HG02938 (cell line): ENCODE results near the gene QPCTL.
A peak's percentile ranks its signal among the peaks of the same experiment; 100 is the strongest.
"Not testable (repeated sequence)": the region's sequence is repeated elsewhere in the genome, so short reads cannot be mapped to it uniquely, and the experiment has no call there.

Source experiments
- ATAC-seq: cut with Tn5 transposase; IDR thresholded peaks from one replicate; pipeline ENCODE4 v1.9.1; 2021; ENCODE audit warnings: mild to moderate bottlenecking, moderate library complexity; ENCODE audit not compliant: unreplicated experiment

The QPCTL gene

GRCh38 chr19:45716359-45717130 lies 24.1 kb downstream of the QPCTL start:
- no peak for ATAC-seq

- ATAC-seq, result peak; percentile 86
Observed at GRCh38 chr19:45717131-45717982, 24.9 kb downstream of the QPCTL start.

- ATAC-seq, result no peak
Observed at GRCh38 chr19:45717983-45718650, 25.7 kb downstream of the QPCTL start.

- not testable (repeated sequence) for ATAC-seq
Observed at GRCh38 chr19:45720065-45720464, 27.6 kb downstream of the QPCTL start.

GRCh38 chr19:45728683-45729082 lies 36.2 kb downstream of the QPCTL start:
- ATAC-seq, result not testable (repeated sequence)

- no peak for ATAC-seq
Observed at GRCh38 chr19:45729800-45730290, 37.4 kb downstream of the QPCTL start.

- ATAC-seq, result peak; percentile 83
Observed at GRCh38 chr19:45730368-45731288, 38.2 kb downstream of the QPCTL start, which contains the start of gene FBXO46. Gene FBXO46, minus strand, starts transcription at chr19:45730896. Its CDS starts 17,401 bp downstream, at chr19:45713495.

GRCh38 chr19:45733160-45733810 lies 40.8 kb downstream of the QPCTL start, which contains the start of gene MEIOSIN:
Gene MEIOSIN, plus strand, starts transcription at chr19:45733439. Its CDS starts 1,938 bp downstream, at chr19:45735377.
- no peak for ATAC-seq

- ATAC-seq, result no peak
Observed at GRCh38 chr19:45739498-45740439, 47.3 kb downstream of the QPCTL start.

- ATAC-seq, result no peak
Observed at GRCh38 chr19:45742969-45743368, 50.5 kb downstream of the QPCTL start.

- ATAC-seq, result no peak
Observed at GRCh38 chr19:45745606-45746005, 53.1 kb downstream of the QPCTL start.

GRCh38 chr19:45746866-45747265 lies 54.4 kb downstream of the QPCTL start:
- no peak for ATAC-seq

- no peak for ATAC-seq
Observed at GRCh38 chr19:45747513-45747912, 55.0 kb downstream of the QPCTL start.

- ATAC-seq, result not testable (repeated sequence)
Observed at GRCh38 chr19:45751483-45751882, 59.0 kb downstream of the QPCTL start.

GRCh38 chr19:45752639-45753038 lies 60.2 kb downstream of the QPCTL start:
- ATAC-seq, result no peak

GRCh38 chr19:45753548-45753947 lies 61.1 kb downstream of the QPCTL start:
- no peak for ATAC-seq
